Liver (tissue), 9 donors: Measurements from ENCODE around the gene RELT. TPM values are rescaled to one million over a fixed set of nuclear protein-coding genes. Genes with fewer than 3 reads are reported as not detected.

Source experiments
- DNase-seq: peaks from one replicate; pipeline ENCODE4 v3.0.0-alpha.2; 2017; ENCODE audit warnings: low spot score
- H3K27ac ChIP-seq, 2 donors: one replicate each; pipeline ENCODE4 v1.7.0; 2013; ENCODE audit warnings: inconsistent platforms in 2 of 2, low read length in 2 of 2, control low read depth in 1 of 2, low read depth in 1 of 2, mild to moderate bottlenecking in 1 of 2
- H3K27me3 ChIP-seq, 4 donors: one replicate each; pipeline versions ENCODE4 v1.6.1 to v1.7.0; 2013; ENCODE audit warnings: low read length in 3 of 4, inconsistent platforms in 1 of 4, mild to moderate bottlenecking in 1 of 4, moderate library complexity in 1 of 4; ENCODE audit not compliant: control insufficient read depth in 4 of 4, insufficient read depth in 4 of 4
- H3K36me3 ChIP-seq, 4 donors: one replicate each; pipeline versions ENCODE4 v1.6.1 to v1.7.0; 2013; ENCODE audit warnings: low read length in 3 of 4, mild to moderate bottlenecking in 3 of 4, low read depth in 1 of 4, moderate library complexity in 1 of 4; ENCODE audit not compliant: control insufficient read depth in 4 of 4, insufficient read depth in 3 of 4
- H3K4me1 ChIP-seq, 4 donors: one replicate each; pipeline versions ENCODE4 v1.6.1 to v1.7.0; 2013; ENCODE audit warnings: low read length in 3 of 4, mild to moderate bottlenecking in 3 of 4, moderate library complexity in 1 of 4; ENCODE audit not compliant: control insufficient read depth in 4 of 4, insufficient read depth in 4 of 4
- H3K4me3 ChIP-seq, 3 donors: one replicate each; pipeline versions ENCODE4 v1.6.1 to v1.7.0; 2013; ENCODE audit warnings: low read length in 3 of 3, control low read depth in 1 of 3, low read depth in 1 of 3, mild to moderate bottlenecking in 1 of 3
- H3K9ac ChIP-seq, 2 donors: one replicate each; pipeline ENCODE4 v1.7.0; 2013; ENCODE audit warnings: low read length in 2 of 2, mild to moderate bottlenecking in 2 of 2, moderate library complexity in 2 of 2, control low read depth in 1 of 2, low read depth in 1 of 2
- H3K9me3 ChIP-seq, 4 donors: one replicate each; pipeline versions ENCODE4 v1.6.1 to v1.7.0; 2013; ENCODE audit warnings: low read length in 3 of 4; ENCODE audit not compliant: control insufficient read depth in 4 of 4
- EGR1 ChIP-seq, 2 donors: IDR thresholded peaks; 2 replicates each; pipeline ENCODE4 v1.6.1; 2016 to 2018; ENCODE audit warnings: antibody characterized with exemption in 2 of 2, low read depth in 2 of 2
- FOXA1 ChIP-seq: IDR thresholded peaks from 2 replicates; pipeline ENCODE4 v1.6.1; 2016; ENCODE audit warnings: antibody characterized with exemption
- FOXA2 ChIP-seq: IDR thresholded peaks from 2 replicates; pipeline ENCODE4 v1.6.1; 2016; ENCODE audit warnings: antibody characterized with exemption
- GABPA ChIP-seq, 2 donors: IDR thresholded peaks in 1 of 2; conservative IDR thresholded peaks in 1 of 2; 2 replicates each; pipeline ENCODE4 v1.6.1; 2016; ENCODE audit warnings: antibody characterized with exemption in 2 of 2, mild to moderate bottlenecking in 1 of 2, moderate library complexity in 1 of 2
- HNF4A ChIP-seq, 2 donors: conservative IDR thresholded peaks; 2 replicates each; pipeline ENCODE4 v1.6.1; 2016; ENCODE audit warnings: antibody characterized with exemption in 2 of 2, mild to moderate bottlenecking in 2 of 2
- JUND ChIP-seq, 2 donors: IDR thresholded peaks; 2 replicates each; pipeline ENCODE4 v1.6.1; 2016; ENCODE audit warnings: antibody characterized with exemption in 2 of 2
- RAD21 ChIP-seq, 2 donors: IDR thresholded peaks; 2 replicates each; pipeline ENCODE4 v1.6.1; 2016; ENCODE audit warnings: antibody characterized with exemption in 2 of 2, mild to moderate bottlenecking in 2 of 2
- REST ChIP-seq: IDR thresholded peaks from 2 replicates; pipeline ENCODE4 v1.6.1; 2016; ENCODE audit warnings: antibody characterized with exemption, mild to moderate bottlenecking
- SP1 ChIP-seq: IDR thresholded peaks from 2 replicates; pipeline ENCODE4 v1.6.1; 2018; ENCODE audit warnings: antibody characterized with exemption, mild to moderate bottlenecking
- TAF1 ChIP-seq: conservative IDR thresholded peaks from 2 replicates; pipeline ENCODE4 v1.6.1; 2016; ENCODE audit warnings: antibody characterized with exemption, mild to moderate bottlenecking
- WGBS: extraction: QIAGEN DNeasy Blood & Tissue Kit; methylation state at CpG from one replicate; pipeline ENCODE4 v1.1.7; 2013; 5-methylcytosine and 5-hydroxymethylcytosine counted together
- polyA plus RNA-seq, 2 donors: library from polyadenylated mRNA; stranded (reverse) in 1 of 2; unstranded in 1 of 2; fragments of 200-250 nt in 1 of 2; fragments of >200 nt in 1 of 2; fragmentation: Nextera tagmentation in 1 of 2; extraction: Ambion mirVana in 1 of 2; gene quantifications; one replicate each; pipeline versions ENCODE4 v1.2.1 to v1.2.3, GENCODE V29; 2013 to 2015
- total RNA-seq, 2 donors: library from RNA; depleted of rRNA; stranded (reverse); fragments of >200 nt; gene quantifications; one replicate each; pipeline ENCODE4 v1.2.3, GENCODE V29; 2014
- TF ChIP-seq, protein P1 (sequence below): IDR thresholded peaks from 2 replicates; pipeline ENCODE4 v1.6.1; 2016; ENCODE audit warnings: antibody characterized with exemption
- TF ChIP-seq, protein P2 (sequence below): fragments of 150-350 bp; IDR thresholded peaks from 2 replicates; pipeline ENCODE4 v1.5.1; 2017; ENCODE audit warnings: improper control_type of control experiment, low read depth, low read length; ENCODE audit not compliant: missing input control
- TF ChIP-seq, protein P3 (sequence below): IDR thresholded peaks from 2 replicates; pipeline ENCODE4 v1.6.1; 2016; ENCODE audit warnings: antibody characterized with exemption
- TF ChIP-seq, protein P4 (sequence below): IDR thresholded peaks from 2 replicates; pipeline ENCODE4 v1.6.1; 2016; ENCODE audit warnings: antibody characterized with exemption
- donor health status: healthy.
- donor health status: healthy.
- donor health status: healthy.
- donor health status: healthy.
- donor health status: healthy.

Gene RELT
- total and polyA plus RNA-seq, 4 donors: 0.21 to 8.0 (median 2.3) TPM

- no peaks in the 10 kb centered on the region for H3K36me3 ChIP-seq
- DNase-seq: no peak
- H3K27ac ChIP-seq: peak overlapping the region; percentile 31 to 53
- TF ChIP-seq HNF4A (conservative IDR thresholded peaks at IDR 0.05): no peak
- TF ChIP-seq, protein P1, sequence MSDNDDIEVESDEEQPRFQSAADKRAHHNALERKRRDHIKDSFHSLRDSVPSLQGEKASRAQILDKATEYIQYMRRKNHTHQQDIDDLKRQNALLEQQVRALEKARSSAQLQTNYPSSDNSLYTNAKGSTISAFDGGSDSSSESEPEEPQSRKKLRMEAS: no peak
- TF ChIP-seq EGR1 (IDR thresholded peaks at IDR 0.05; ENCODE audit: low read depth in 2 of 2): no peak
- no peak for TF ChIP-seq REST
- TF ChIP-seq FOXA1: no peak
- no peak for TF ChIP-seq FOXA2
- no peak for TF ChIP-seq JUND (IDR thresholded peaks at IDR 0.05)
- no peak for TF ChIP-seq TAF1
- TF ChIP-seq, protein P2, sequence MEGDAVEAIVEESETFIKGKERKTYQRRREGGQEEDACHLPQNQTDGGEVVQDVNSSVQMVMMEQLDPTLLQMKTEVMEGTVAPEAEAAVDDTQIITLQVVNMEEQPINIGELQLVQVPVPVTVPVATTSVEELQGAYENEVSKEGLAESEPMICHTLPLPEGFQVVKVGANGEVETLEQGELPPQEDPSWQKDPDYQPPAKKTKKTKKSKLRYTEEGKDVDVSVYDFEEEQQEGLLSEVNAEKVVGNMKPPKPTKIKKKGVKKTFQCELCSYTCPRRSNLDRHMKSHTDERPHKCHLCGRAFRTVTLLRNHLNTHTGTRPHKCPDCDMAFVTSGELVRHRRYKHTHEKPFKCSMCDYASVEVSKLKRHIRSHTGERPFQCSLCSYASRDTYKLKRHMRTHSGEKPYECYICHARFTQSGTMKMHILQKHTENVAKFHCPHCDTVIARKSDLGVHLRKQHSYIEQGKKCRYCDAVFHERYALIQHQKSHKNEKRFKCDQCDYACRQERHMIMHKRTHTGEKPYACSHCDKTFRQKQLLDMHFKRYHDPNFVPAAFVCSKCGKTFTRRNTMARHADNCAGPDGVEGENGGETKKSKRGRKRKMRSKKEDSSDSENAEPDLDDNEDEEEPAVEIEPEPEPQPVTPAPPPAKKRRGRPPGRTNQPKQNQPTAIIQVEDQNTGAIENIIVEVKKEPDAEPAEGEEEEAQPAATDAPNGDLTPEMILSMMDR: no peak
- TF ChIP-seq, protein P3, sequence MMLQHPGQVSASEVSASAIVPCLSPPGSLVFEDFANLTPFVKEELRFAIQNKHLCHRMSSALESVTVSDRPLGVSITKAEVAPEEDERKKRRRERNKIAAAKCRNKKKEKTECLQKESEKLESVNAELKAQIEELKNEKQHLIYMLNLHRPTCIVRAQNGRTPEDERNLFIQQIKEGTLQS: no peak
- TF ChIP-seq SP1: no peak
- TF ChIP-seq GABPA (IDR thresholded peaks at IDR 0.05 in 1 of 2, conservative IDR thresholded peaks at IDR 0.05 in 1 of 2): no peak
- no peak overlapping the region for H3K9ac ChIP-seq
- peaks cover 0 to 20% (median 0%) of the 10 kb centered on the region in 4 donors for H3K4me1 ChIP-seq
- H3K4me3 ChIP-seq: no peak overlapping the region
- H3K9me3 ChIP-seq: no peaks in the 10 kb centered on the region
- 93% methylated on average over 21 of the region's 21 CpGs for WGBS
- H3K27me3 ChIP-seq: no peaks in the 10 kb centered on the region
These were observed 11.5 kb downstream of the RELT start for GRCh38 chr11:73387594-73388264.

- WGBS: 81% methylated on average over 23 of the region's 23 CpGs
- Histone ChIP-seq H3K27ac (peak overlapping the region in 1 of 2 donors; percentile 50), H3K4me3 (no peak overlapping the region), H3K4me1 (peaks cover 0 to 14% (median 0%) of the 10 kb centered on the region in 4 donors), H3K9ac (no peak overlapping the region), H3K9me3 (no peaks in the 10 kb centered on the region), H3K36me3 (no peaks in the 10 kb centered on the region), H3K27me3 (no peaks in the 10 kb centered on the region)
- TF ChIP-seq, protein P4, sequence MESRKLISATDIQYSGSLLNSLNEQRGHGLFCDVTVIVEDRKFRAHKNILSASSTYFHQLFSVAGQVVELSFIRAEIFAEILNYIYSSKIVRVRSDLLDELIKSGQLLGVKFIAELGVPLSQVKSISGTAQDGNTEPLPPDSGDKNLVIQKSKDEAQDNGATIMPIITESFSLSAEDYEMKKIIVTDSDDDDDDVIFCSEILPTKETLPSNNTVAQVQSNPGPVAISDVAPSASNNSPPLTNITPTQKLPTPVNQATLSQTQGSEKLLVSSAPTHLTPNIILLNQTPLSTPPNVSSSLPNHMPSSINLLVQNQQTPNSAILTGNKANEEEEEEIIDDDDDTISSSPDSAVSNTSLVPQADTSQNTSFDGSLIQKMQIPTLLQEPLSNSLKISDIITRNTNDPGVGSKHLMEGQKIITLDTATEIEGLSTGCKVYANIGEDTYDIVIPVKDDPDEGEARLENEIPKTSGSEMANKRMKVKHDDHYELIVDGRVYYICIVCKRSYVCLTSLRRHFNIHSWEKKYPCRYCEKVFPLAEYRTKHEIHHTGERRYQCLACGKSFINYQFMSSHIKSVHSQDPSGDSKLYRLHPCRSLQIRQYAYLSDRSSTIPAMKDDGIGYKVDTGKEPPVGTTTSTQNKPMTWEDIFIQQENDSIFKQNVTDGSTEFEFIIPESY: no peak
- TF ChIP-seq REST (peak; percentile 22), RAD21 (IDR thresholded peaks at IDR 0.05) (no peak), FOXA2 (no peak), EGR1 (IDR thresholded peaks at IDR 0.05; ENCODE audit: low read depth in 2 of 2) (no peak), SP1 (no peak)
- no peak for DNase-seq
These were observed 12.3 kb downstream of the RELT start for GRCh38 chr11:73388265-73389133.
